ENCODE data around the gene SERPIND1.
"Not testable (repeated sequence)": the region's sequence is repeated elsewhere in the genome, so short reads cannot be mapped to it uniquely, and the experiment has no call there.

The SERPIND1 gene

GRCh38 chr22:20736891-20737290 is 37.0 kb upstream of the SERPIND1 start:
- DNase-seq (ENCODE audit: low spot score); in situ Hi-C loops (cut with MboI; ENCODE audit: low sequenced_read_pairs, unreplicated experiment): not testable (repeated sequence)

GRCh38 chr22:20738394-20739089 is 35.4 kb upstream of the SERPIND1 start:
- DNase-seq (ENCODE audit: low spot score), result no peak
- in situ Hi-C loops (cut with MboI; ENCODE audit: low sequenced_read_pairs, unreplicated experiment), result no loop called here
- TF ChIP-seq, protein P1, sequence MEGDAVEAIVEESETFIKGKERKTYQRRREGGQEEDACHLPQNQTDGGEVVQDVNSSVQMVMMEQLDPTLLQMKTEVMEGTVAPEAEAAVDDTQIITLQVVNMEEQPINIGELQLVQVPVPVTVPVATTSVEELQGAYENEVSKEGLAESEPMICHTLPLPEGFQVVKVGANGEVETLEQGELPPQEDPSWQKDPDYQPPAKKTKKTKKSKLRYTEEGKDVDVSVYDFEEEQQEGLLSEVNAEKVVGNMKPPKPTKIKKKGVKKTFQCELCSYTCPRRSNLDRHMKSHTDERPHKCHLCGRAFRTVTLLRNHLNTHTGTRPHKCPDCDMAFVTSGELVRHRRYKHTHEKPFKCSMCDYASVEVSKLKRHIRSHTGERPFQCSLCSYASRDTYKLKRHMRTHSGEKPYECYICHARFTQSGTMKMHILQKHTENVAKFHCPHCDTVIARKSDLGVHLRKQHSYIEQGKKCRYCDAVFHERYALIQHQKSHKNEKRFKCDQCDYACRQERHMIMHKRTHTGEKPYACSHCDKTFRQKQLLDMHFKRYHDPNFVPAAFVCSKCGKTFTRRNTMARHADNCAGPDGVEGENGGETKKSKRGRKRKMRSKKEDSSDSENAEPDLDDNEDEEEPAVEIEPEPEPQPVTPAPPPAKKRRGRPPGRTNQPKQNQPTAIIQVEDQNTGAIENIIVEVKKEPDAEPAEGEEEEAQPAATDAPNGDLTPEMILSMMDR (IDR thresholded peaks at IDR 0.05; ENCODE audit: borderline replicate concordance, control extremely low read depth, extremely low read depth, insufficient read depth, missing control alignments), result no peak

DNA sequence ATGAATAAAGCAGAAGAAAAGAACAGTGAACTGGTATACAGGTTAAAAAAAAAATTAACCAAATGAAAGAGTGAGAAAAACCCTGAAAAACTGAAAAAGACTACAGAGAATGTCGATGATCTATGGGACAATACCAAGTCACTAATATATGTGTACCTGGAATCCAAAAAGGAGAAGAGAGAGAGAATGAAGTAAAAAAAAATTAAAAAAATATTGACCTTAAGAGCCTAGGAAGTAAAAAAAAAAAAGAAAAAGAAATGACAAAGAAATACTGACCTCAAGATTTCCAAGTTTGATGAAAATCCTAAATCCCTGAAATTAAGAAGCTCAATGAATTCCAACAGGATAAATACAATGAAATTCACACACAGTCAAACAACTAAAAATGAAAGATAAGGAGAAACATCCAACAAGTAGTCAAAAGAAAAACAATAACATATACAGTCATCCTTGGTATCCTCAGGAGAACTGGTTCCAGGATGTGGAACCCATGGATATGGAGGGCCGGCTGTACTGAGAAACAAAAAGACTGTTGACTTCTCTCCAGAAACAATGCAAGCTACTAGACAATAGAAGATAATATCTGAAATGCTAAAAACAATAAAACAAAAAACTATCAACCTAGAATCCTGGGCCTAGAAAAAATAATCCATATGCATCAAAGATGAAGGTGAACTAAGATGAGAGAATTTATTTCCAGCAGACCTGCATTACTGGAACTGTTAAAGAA is 33.5 kb upstream of the SERPIND1 start:
- DNase-seq (ENCODE audit: low spot score), result no peak
- TF ChIP-seq, protein P1 (IDR thresholded peaks at IDR 0.05; ENCODE audit: borderline replicate concordance, control extremely low read depth, extremely low read depth, insufficient read depth, missing control alignments), result no peak
- in situ Hi-C loops (cut with MboI; ENCODE audit: low sequenced_read_pairs, unreplicated experiment), result no loop called here

DNA sequence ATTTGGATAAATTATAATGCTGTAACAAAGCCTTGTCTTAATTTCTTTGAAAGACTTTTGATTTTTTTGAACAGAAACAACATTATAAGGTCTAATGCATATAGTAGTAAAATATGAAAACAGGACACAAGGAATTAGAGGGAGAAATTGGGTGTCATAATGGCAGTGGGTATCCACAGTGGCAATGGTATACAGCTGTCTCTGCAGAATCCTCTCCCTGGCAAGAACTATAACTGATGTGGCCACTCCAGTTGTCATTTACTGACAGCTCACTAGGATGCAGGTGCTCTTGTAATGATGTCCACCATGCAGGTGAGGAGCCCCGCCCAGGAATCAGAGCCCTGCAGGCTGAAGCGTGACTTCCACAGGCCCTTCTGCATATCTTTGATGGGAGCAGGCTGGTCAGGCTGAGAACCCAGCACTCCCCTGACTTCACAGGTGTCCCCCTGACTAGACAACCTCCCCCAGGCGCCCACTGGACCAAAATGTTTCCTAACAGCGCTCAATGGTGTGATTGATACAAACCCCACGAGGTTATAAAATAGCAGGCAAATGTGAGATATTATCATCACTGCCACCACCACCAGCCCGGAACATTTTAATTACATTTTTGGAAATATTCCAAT is 32.8 kb upstream of the SERPIND1 start:
- no peak for DNase-seq (ENCODE audit: low spot score)
- in situ Hi-C loops (cut with MboI; ENCODE audit: low sequenced_read_pairs, unreplicated experiment), result no loop called here

GRCh38 chr22:20741634-20742581 is 32.0 kb upstream of the SERPIND1 start:
- peak; percentile 69 for DNase-seq (ENCODE audit: low spot score)
- TF ChIP-seq, protein P1 (IDR thresholded peaks at IDR 0.05; ENCODE audit: borderline replicate concordance, control extremely low read depth, extremely low read depth, insufficient read depth, missing control alignments), result peak; percentile 37
- in situ Hi-C loops (cut with MboI; ENCODE audit: low sequenced_read_pairs, unreplicated experiment), result no loop called here

More for the DNA sequence above, 32.8 kb upstream of the SERPIND1 start:
- TF ChIP-seq, protein P1 (IDR thresholded peaks at IDR 0.05; ENCODE audit: borderline replicate concordance, control extremely low read depth, extremely low read depth, insufficient read depth, missing control alignments), result no peak

DNA sequence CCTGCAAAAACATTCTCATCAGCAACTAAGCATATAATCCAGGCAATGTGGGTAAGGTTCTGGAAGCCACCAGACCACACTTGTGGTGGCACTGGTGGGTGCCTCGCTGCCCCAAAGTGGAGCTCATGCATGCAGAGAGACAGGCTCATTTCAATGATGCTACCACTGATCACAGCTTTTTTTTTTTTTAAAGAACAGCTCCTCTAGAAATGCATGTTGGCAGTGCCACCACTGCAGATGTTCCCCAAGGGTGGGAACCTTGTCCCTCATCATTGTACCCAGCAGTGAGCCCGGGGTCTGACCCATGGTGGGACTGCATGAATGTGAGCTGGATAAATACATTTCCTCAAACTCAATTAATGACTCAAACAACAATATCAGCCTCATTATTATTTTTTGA is 31.1 kb upstream of the SERPIND1 start:
- DNase-seq (ENCODE audit: low spot score), result no peak
- in situ Hi-C loops (cut with MboI; ENCODE audit: low sequenced_read_pairs, unreplicated experiment), result no loop called here
- TF ChIP-seq, protein P1 (IDR thresholded peaks at IDR 0.05; ENCODE audit: borderline replicate concordance, control extremely low read depth, extremely low read depth, insufficient read depth, missing control alignments), result no peak
